HEK293 (cell line): ENCODE results near the gene NFATC2IP.

Experiments used
- CTCF ChIA-PET: fragments of 350-600 bp; formaldehyde crosslinking; extraction: SDS; loops from one replicate; lab custom pipeline; 2021; ENCODE audit warnings: antibody characterized with exemption; lab: Yijun Ruan, JAX
- POLR2A ChIA-PET: fragments of 300-600 bp; formaldehyde crosslinking; extraction: SDS; loops from one replicate; lab custom pipeline; 2020; ENCODE audit warnings: antibody characterized with exemption, inconsistent platforms; lab: Yijun Ruan, JAX
- H3K27ac ChIP-seq: fragments of 200-500 bp; sonication (Bioruptor generic); 2 replicates; pipeline ENCODE4 v1.5.1; 2014; ENCODE audit warnings: low read depth, low read length, control low read depth, inconsistent platforms; ENCODE audit errors: extremely low read depth
- H3K36me3 ChIP-seq, 2 experiments: fragments of 200-500 bp in 1 of 2; sonication (Bioruptor generic) in 1 of 2; 1 replicate in 1 of 2; 2 replicates in 1 of 2; pipeline ENCODE4 v1.5.1; 2014 to 2017; ENCODE audit warnings: inconsistent platforms in 2 of 2, low read length in 2 of 2; ENCODE audit not compliant: control insufficient read depth in 2 of 2, insufficient read depth in 1 of 2
- H3K4me1 ChIP-seq: fragments of 200-500 bp; sonication (Bioruptor generic); 2 replicates; pipeline ENCODE4 v1.5.1; 2014; ENCODE audit warnings: mild to moderate bottlenecking, low read length, inconsistent platforms; ENCODE audit not compliant: control insufficient read depth, insufficient read depth
- H3K4me3 ChIP-seq: 2 replicates; pipeline ENCODE4 v1.5.1; 2011; ENCODE audit warnings: low read depth, mild to moderate bottlenecking, control low read depth, low read length, moderate library complexity
- H3K9me3 ChIP-seq: fragments of 200-500 bp; sonication (Bioruptor generic); 2 replicates; pipeline ENCODE4 v1.5.1; 2014; ENCODE audit warnings: low read depth, low read length, inconsistent platforms; ENCODE audit not compliant: control insufficient read depth, insufficient read depth
- HOXD13 ChIP-seq: sonication (generic); formaldehyde crosslinking; IDR thresholded peaks from 2 replicates; pipeline ENCODE4 v1.8.0; 2022; ENCODE audit warnings: missing genetic modification reagents, borderline replicate concordance
- SETDB1 ChIP-seq: IDR thresholded peaks from one replicate; pipeline ENCODE4 v1.6.1; 2017; ENCODE audit warnings: mild to moderate bottlenecking, low read length, moderate library complexity, mixed read lengths; ENCODE audit not compliant: insufficient read length
- SP2 ChIP-seq: fragments of 450-650 bp; formaldehyde crosslinking; IDR thresholded peaks from 2 replicates; pipeline ENCODE4 v1.5.1; 2016; ENCODE audit warnings: missing biosample characterization, missing genetic modification characterization
- ZFP37 ChIP-seq: fragments of 450-650 bp; formaldehyde crosslinking; IDR thresholded peaks from 2 replicates; pipeline ENCODE4 v1.5.1; 2016; ENCODE audit warnings: missing biosample characterization, missing genetic modification characterization
- ZIC2 ChIP-seq: fragments of 450-650 bp; formaldehyde crosslinking; IDR thresholded peaks from 2 replicates; pipeline ENCODE4 v1.5.1; 2016; ENCODE audit warnings: missing biosample characterization, missing genetic modification characterization
- ZNF16 ChIP-seq: fragments of 450-650 bp; formaldehyde crosslinking; IDR thresholded peaks from 2 replicates; pipeline ENCODE4 v1.5.1; 2016; ENCODE audit warnings: low read depth, missing biosample characterization, missing genetic modification characterization
- ZNF24 ChIP-seq: fragments of 450-650 bp; formaldehyde crosslinking; IDR thresholded peaks from 2 replicates; pipeline ENCODE4 v1.5.1; 2016; ENCODE audit warnings: missing biosample characterization, missing genetic modification characterization
- ZNF560 ChIP-seq: fragments of 450-650 bp; formaldehyde crosslinking; IDR thresholded peaks from 2 replicates; pipeline ENCODE4 v1.5.1; 2017; ENCODE audit warnings: missing biosample characterization, missing genetic modification characterization, borderline replicate concordance
- TF ChIP-seq, protein P1 (sequence below): fragments of 450-650 bp; formaldehyde crosslinking; IDR thresholded peaks from 2 replicates; pipeline ENCODE4 v1.5.1; 2016; ENCODE audit warnings: missing biosample characterization, missing genetic modification characterization
- TF ChIP-seq, protein P2 (sequence below): fragments of 450-650 bp; formaldehyde crosslinking; IDR thresholded peaks from 2 replicates; pipeline ENCODE4 v1.5.1; 2016; ENCODE audit warnings: missing biosample characterization, missing genetic modification characterization
- TF ChIP-seq, protein P3 (sequence below): fragments of 450-650 bp; IDR thresholded peaks from 2 replicates; pipeline ENCODE4 v1.5.1; 2018; ENCODE audit warnings: missing biosample characterization, mild to moderate bottlenecking, missing genetic modification characterization
- TF ChIP-seq, protein P4 (sequence below): fragments of 450-650 bp; formaldehyde crosslinking; IDR thresholded peaks from 2 replicates; pipeline ENCODE4 v1.5.1; 2017; ENCODE audit warnings: missing biosample characterization, missing genetic modification characterization
- TF ChIP-seq, protein P5 (sequence below): fragments of 450-650 bp; formaldehyde crosslinking; IDR thresholded peaks from 2 replicates; pipeline ENCODE4 v1.5.1; 2016; ENCODE audit warnings: missing biosample characterization, missing genetic modification characterization, low read depth
- TF ChIP-seq, protein P6 (sequence below): fragments of 450-650 bp; formaldehyde crosslinking; IDR thresholded peaks from 2 replicates; pipeline ENCODE4 v1.5.1; 2016; ENCODE audit warnings: missing biosample characterization, missing genetic modification characterization
- TF ChIP-seq, protein P7 (sequence below): fragments of 450-650 bp; formaldehyde crosslinking; IDR thresholded peaks from 2 replicates; pipeline ENCODE4 v1.5.1; 2017; ENCODE audit warnings: missing biosample characterization, missing genetic modification characterization
- TF ChIP-seq, protein P8 (sequence below): fragments of 450-650 bp; formaldehyde crosslinking; IDR thresholded peaks from 2 replicates; pipeline ENCODE4 v1.5.1; 2016; ENCODE audit warnings: missing biosample characterization, missing genetic modification characterization
- TF ChIP-seq, protein P9 (sequence below): fragments of 450-650 bp; formaldehyde crosslinking; IDR thresholded peaks from 2 replicates; pipeline ENCODE4 v1.5.1; 2016; ENCODE audit warnings: missing biosample characterization, missing genetic modification characterization

NFATC2IP gene

DNA sequence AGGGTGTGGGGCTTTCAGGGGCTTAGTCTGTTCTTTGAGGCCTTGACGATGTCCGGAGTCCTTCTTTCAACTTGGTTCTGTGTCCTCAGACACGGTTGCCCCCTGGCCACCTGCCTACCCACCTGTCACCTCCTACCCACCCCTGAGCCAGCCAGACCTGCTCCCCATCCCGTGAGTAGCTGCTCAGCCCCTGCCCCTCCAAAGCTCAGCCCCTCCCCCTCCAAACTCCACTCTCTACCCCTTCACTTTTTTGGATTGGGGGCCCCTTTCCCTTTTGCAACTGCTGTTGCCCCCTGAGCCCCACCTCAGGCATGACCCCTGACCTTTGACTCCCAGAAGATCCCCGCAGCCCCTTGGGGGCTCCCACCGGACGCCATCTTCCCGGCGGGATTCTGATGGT, 35.3 kb downstream of the NFATC2IP start (continued):
- TF ChIP-seq ZFP37 (tag by site-specific recombination) (no peak), HOXD13 (CRISPR knock-in tag) (no peak)
- TF ChIP-seq, protein P1, sequence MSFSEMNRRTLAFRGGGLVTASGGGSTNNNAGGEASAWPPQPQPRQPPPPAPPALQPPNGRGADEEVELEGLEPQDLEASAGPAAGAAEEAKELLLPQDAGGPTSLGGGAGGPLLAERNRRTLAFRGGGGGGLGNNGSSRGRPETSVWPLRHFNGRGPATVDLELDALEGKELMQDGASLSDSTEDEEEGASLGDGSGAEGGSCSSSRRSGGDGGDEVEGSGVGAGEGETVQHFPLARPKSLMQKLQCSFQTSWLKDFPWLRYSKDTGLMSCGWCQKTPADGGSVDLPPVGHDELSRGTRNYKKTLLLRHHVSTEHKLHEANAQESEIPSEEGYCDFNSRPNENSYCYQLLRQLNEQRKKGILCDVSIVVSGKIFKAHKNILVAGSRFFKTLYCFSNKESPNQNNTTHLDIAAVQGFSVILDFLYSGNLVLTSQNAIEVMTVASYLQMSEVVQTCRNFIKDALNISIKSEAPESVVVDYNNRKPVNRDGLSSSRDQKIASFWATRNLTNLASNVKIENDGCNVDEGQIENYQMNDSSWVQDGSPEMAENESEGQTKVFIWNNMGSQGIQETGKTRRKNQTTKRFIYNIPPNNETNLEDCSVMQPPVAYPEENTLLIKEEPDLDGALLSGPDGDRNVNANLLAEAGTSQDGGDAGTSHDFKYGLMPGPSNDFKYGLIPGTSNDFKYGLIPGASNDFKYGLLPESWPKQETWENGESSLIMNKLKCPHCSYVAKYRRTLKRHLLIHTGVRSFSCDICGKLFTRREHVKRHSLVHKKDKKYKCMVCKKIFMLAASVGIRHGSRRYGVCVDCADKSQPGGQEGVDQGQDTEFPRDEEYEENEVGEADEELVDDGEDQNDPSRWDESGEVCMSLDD (tag by site-specific recombination) = no peak
- TF ChIP-seq, protein P2, sequence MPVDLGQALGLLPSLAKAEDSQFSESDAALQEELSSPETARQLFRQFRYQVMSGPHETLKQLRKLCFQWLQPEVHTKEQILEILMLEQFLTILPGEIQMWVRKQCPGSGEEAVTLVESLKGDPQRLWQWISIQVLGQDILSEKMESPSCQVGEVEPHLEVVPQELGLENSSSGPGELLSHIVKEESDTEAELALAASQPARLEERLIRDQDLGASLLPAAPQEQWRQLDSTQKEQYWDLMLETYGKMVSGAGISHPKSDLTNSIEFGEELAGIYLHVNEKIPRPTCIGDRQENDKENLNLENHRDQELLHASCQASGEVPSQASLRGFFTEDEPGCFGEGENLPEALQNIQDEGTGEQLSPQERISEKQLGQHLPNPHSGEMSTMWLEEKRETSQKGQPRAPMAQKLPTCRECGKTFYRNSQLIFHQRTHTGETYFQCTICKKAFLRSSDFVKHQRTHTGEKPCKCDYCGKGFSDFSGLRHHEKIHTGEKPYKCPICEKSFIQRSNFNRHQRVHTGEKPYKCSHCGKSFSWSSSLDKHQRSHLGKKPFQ (tag by site-specific recombination) = no peak

DNA sequence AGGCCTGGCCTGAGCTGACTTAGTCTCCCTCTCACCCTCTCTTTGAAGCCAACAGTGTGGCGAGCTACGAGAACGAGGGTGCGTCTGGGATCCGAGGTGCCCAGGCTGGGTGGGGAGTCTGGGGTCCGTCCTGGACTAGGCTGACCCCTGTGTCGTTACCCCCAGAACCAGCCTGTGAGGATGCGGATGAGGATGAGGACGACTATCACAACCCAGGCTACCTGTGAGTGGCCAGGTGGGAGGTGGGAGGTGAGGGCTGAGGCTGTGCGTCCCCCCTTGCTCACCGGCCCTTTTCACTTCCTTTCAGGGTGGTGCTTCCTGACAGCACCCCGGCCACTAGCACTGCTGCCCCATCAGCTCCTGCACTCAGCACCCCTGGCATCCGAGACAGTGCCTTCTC, 35.8 kb downstream of the NFATC2IP start:
- H3K9me3 ChIP-seq = no peaks in the 10 kb centered on the region
- TF ChIP-seq, protein P3, sequence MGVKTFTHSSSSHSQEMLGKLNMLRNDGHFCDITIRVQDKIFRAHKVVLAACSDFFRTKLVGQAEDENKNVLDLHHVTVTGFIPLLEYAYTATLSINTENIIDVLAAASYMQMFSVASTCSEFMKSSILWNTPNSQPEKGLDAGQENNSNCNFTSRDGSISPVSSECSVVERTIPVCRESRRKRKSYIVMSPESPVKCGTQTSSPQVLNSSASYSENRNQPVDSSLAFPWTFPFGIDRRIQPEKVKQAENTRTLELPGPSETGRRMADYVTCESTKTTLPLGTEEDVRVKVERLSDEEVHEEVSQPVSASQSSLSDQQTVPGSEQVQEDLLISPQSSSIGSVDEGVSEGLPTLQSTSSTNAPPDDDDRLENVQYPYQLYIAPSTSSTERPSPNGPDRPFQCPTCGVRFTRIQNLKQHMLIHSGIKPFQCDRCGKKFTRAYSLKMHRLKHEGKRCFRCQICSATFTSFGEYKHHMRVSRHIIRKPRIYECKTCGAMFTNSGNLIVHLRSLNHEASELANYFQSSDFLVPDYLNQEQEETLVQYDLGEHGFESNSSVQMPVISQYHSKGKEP = no peak
- TF ChIP-seq, protein P4, sequence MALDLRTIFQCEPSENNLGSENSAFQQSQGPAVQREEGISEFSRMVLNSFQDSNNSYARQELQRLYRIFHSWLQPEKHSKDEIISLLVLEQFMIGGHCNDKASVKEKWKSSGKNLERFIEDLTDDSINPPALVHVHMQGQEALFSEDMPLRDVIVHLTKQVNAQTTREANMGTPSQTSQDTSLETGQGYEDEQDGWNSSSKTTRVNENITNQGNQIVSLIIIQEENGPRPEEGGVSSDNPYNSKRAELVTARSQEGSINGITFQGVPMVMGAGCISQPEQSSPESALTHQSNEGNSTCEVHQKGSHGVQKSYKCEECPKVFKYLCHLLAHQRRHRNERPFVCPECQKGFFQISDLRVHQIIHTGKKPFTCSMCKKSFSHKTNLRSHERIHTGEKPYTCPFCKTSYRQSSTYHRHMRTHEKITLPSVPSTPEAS (tag by site-specific recombination) = no peak
- TF ChIP-seq, protein P5, sequence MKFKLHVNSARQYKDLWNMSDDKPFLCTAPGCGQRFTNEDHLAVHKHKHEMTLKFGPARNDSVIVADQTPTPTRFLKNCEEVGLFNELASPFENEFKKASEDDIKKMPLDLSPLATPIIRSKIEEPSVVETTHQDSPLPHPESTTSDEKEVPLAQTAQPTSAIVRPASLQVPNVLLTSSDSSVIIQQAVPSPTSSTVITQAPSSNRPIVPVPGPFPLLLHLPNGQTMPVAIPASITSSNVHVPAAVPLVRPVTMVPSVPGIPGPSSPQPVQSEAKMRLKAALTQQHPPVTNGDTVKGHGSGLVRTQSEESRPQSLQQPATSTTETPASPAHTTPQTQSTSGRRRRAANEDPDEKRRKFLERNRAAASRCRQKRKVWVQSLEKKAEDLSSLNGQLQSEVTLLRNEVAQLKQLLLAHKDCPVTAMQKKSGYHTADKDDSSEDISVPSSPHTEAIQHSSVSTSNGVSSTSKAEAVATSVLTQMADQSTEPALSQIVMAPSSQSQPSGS = no peak
- TF ChIP-seq HOXD13 (CRISPR knock-in tag) (no peak), ZNF24 (no peak), SP2 (no peak), ZNF16 (no peak), ZNF560 (tag by site-specific recombination) (no peak), ZIC2 (tag by site-specific recombination) (no peak), SETDB1 (no peak)
- TF ChIP-seq, protein P6, sequence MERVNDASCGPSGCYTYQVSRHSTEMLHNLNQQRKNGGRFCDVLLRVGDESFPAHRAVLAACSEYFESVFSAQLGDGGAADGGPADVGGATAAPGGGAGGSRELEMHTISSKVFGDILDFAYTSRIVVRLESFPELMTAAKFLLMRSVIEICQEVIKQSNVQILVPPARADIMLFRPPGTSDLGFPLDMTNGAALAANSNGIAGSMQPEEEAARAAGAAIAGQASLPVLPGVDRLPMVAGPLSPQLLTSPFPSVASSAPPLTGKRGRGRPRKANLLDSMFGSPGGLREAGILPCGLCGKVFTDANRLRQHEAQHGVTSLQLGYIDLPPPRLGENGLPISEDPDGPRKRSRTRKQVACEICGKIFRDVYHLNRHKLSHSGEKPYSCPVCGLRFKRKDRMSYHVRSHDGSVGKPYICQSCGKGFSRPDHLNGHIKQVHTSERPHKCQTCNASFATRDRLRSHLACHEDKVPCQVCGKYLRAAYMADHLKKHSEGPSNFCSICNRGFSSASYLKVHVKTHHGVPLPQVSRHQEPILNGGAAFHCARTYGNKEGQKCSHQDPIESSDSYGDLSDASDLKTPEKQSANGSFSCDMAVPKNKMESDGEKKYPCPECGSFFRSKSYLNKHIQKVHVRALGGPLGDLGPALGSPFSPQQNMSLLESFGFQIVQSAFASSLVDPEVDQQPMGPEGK = no peak
- TF ChIP-seq, protein P7, sequence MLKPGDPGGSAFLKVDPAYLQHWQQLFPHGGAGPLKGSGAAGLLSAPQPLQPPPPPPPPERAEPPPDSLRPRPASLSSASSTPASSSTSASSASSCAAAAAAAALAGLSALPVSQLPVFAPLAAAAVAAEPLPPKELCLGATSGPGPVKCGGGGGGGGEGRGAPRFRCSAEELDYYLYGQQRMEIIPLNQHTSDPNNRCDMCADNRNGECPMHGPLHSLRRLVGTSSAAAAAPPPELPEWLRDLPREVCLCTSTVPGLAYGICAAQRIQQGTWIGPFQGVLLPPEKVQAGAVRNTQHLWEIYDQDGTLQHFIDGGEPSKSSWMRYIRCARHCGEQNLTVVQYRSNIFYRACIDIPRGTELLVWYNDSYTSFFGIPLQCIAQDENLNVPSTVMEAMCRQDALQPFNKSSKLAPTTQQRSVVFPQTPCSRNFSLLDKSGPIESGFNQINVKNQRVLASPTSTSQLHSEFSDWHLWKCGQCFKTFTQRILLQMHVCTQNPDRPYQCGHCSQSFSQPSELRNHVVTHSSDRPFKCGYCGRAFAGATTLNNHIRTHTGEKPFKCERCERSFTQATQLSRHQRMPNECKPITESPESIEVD (tag by site-specific recombination) = no peak
- TF ChIP-seq, protein P8, sequence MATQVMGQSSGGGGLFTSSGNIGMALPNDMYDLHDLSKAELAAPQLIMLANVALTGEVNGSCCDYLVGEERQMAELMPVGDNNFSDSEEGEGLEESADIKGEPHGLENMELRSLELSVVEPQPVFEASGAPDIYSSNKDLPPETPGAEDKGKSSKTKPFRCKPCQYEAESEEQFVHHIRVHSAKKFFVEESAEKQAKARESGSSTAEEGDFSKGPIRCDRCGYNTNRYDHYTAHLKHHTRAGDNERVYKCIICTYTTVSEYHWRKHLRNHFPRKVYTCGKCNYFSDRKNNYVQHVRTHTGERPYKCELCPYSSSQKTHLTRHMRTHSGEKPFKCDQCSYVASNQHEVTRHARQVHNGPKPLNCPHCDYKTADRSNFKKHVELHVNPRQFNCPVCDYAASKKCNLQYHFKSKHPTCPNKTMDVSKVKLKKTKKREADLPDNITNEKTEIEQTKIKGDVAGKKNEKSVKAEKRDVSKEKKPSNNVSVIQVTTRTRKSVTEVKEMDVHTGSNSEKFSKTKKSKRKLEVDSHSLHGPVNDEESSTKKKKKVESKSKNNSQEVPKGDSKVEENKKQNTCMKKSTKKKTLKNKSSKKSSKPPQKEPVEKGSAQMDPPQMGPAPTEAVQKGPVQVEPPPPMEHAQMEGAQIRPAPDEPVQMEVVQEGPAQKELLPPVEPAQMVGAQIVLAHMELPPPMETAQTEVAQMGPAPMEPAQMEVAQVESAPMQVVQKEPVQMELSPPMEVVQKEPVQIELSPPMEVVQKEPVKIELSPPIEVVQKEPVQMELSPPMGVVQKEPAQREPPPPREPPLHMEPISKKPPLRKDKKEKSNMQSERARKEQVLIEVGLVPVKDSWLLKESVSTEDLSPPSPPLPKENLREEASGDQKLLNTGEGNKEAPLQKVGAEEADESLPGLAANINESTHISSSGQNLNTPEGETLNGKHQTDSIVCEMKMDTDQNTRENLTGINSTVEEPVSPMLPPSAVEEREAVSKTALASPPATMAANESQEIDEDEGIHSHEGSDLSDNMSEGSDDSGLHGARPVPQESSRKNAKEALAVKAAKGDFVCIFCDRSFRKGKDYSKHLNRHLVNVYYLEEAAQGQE (tag by site-specific recombination) = no peak
- TF ChIP-seq, protein P9, sequence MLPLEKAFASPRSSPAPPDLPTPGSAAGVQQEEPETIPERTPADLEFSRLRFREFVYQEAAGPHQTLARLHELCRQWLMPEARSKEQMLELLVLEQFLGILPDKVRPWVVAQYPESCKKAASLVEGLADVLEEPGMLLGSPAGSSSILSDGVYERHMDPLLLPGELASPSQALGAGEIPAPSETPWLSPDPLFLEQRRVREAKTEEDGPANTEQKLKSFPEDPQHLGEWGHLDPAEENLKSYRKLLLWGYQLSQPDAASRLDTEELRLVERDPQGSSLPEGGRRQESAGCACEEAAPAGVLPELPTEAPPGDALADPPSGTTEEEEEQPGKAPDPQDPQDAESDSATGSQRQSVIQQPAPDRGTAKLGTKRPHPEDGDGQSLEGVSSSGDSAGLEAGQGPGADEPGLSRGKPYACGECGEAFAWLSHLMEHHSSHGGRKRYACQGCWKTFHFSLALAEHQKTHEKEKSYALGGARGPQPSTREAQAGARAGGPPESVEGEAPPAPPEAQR (tag by site-specific recombination) = no peak
- H3K4me1 ChIP-seq = no peaks in the 10 kb centered on the region
- H3K4me3 ChIP-seq = no peak overlapping the region
- POLR2A ChIA-PET = no interaction called here
- CTCF ChIA-PET = interaction anchor here (0.8 to 1.6 kb wide), 2 partner anchors 9 to 12 kb away, joined by 3 to 9 read pairs; partner anchors contain the start of gene SPNS1
- no peak overlapping the region for H3K27ac ChIP-seq
- H3K36me3 ChIP-seq = peaks cover 0 to 46% of the 10 kb centered on the region in 2 experiments; a peak in 2 of 3 replicates
